Measurements from ENCODE around the gene CFAP61. TPM values are rescaled to one million over a fixed set of nuclear protein-coding genes. Genes with fewer than 3 reads are reported as not detected.

Gene CFAP61
- total RNA-seq, 2 experiments from 2014 or later: not detected

DNA sequence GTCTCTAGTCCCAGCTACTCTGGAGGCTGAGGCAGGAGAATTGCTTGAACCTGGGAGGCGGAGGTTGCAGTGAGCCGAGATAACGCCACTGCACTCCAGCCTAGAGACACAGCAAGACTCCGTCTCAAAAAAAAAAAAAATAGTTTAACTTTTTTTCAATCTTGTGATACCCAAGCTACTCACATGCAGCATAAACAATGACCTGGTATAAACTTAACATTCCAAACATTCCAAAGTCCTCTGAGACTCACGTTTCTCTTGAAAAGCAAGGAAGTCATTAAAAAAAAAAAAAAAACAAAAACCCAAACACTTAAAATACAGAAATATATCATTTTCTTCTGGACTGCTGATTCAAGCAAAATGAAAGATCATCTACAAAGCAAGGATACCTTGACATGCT is 14.4 kb upstream of the CFAP61 start:
- CTCF ChIA-PET: no interaction called here
- Mint-ChIP-seq H3K36me3 (ENCODE audit: low read depth) (peaks cover 37% of the 10 kb centered on the region), H3K4me3 (no peak overlapping the region)

DNA sequence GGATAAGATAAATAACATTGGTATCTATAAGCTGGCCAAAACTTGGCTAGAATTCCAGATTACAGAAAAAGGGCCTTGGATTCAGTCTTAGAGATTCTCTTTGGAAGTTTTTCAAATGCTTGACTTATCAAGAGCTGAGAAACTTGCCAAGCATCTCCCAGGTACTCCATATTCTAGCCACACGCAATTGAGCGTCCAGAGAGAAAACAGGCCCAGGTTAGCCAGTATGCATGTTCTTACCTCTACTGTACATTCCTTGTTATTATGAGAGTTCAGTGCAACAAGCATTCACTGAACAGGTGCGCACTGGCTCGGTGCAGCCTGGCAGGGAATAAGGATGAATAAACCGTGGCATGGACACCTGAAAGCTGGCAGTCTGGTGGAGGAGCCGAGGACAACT is 13.7 kb upstream of the CFAP61 start:
- no peak for ATAC-seq
- TF ChIP-seq, protein P1, sequence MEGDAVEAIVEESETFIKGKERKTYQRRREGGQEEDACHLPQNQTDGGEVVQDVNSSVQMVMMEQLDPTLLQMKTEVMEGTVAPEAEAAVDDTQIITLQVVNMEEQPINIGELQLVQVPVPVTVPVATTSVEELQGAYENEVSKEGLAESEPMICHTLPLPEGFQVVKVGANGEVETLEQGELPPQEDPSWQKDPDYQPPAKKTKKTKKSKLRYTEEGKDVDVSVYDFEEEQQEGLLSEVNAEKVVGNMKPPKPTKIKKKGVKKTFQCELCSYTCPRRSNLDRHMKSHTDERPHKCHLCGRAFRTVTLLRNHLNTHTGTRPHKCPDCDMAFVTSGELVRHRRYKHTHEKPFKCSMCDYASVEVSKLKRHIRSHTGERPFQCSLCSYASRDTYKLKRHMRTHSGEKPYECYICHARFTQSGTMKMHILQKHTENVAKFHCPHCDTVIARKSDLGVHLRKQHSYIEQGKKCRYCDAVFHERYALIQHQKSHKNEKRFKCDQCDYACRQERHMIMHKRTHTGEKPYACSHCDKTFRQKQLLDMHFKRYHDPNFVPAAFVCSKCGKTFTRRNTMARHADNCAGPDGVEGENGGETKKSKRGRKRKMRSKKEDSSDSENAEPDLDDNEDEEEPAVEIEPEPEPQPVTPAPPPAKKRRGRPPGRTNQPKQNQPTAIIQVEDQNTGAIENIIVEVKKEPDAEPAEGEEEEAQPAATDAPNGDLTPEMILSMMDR (IDR thresholded peaks at IDR 0.05): no peak
- Mint-ChIP-seq H3K4me1 (ENCODE audit: low read depth) (no peaks in the 10 kb centered on the region), H3K27me3 (no peaks in the 10 kb centered on the region), H3K9me3 (no peaks in the 10 kb centered on the region), H3K4me3 (no peak overlapping the region), H3K36me3 (ENCODE audit: low read depth) (peaks cover 41% of the 10 kb centered on the region), H3K27ac (no peak overlapping the region)
- intact Hi-C loops (cut with micrococcal nuclease): no loop called here
- ChIA-PET CTCF (no interaction called here), POLR2A (no interaction called here)
- DNase-seq: no peak

More for the DNA sequence above, 14.4 kb upstream of the CFAP61 start:
- no peaks in the 10 kb centered on the region for H3K27me3 Mint-ChIP-seq
- no peak overlapping the region for H3K27ac Mint-ChIP-seq
- POLR2A ChIA-PET: interaction anchor here (2.0 kb wide), 1 partner anchor 14 kb away, joined by 7 read pairs; the partner anchor contains the start of genes CFAP61 and CRNKL1
- TF ChIP-seq, protein P1 (IDR thresholded peaks at IDR 0.05): no peak
- ATAC-seq (no peak), DNase-seq (no peak)
- H3K4me1 Mint-ChIP-seq (ENCODE audit: low read depth): no peaks in the 10 kb centered on the region
- intact Hi-C loops (cut with micrococcal nuclease): no loop called here
- H3K9me3 Mint-ChIP-seq: no peaks in the 10 kb centered on the region

DNA sequence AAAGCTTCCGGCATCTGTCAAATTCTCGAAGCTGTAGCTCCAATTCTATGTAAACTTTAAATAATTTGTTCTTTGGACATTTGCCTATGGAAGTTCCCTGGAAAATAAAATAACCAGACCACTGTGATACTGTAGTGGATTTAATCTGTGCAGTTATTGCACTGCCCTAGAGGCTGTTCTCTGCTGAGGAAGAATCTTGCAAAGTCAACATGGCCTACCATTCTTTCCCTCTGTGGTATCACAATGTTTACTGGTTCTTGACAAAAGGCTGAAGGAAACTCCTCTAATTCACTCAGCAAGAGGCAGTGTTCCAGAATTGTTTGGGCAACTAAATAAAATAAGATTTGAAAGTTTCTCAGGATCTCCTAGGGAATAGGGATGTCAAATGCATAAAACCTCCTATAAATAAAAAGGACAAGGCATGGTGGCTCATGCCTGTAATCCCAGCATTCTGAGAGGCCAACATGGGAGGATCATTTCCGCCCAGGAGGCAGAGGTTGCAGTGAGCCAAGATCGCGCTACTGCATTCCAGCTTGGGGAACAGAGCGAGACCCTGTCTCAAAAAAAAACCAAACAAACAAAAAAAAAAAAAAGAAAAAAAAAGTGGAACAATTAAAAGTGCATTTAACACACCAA is 12.5 kb upstream of the CFAP61 start:
- ChIA-PET CTCF (interaction anchor here (0.6 kb wide), 1 partner anchor 199 kb away, joined by 3 read pairs; no protein-coding TSS in a partner anchor), POLR2A (no interaction called here)
- Mint-ChIP-seq H3K4me3 (no peak overlapping the region), H3K27ac (no peak overlapping the region), H3K4me1 (ENCODE audit: low read depth) (no peaks in the 10 kb centered on the region), H3K27me3 (no peaks in the 10 kb centered on the region), H3K9me3 (no peaks in the 10 kb centered on the region), H3K36me3 (ENCODE audit: low read depth) (peaks cover 43% of the 10 kb centered on the region)
- intact Hi-C loops (cut with micrococcal nuclease): no loop called here
- ATAC-seq (no peak), DNase-seq (no peak)
- TF ChIP-seq, protein P1 (IDR thresholded peaks at IDR 0.05): no peak

DNA sequence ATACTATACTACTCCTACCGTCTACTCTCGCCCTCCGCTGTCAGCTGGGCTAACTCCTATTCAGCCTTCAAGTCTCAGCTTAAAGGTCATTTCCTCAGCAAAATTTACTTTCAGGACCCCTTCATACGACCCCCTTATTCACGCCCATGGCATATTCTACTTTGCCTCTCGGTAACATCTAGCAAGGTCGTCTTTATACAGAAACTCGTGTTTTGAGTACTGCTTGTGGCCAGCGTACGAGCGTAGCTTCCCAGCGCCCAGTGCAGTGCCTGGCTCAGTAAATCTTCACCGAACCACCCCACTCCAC is 612 bp upstream of the CFAP61 start:
- intact Hi-C loops (cut with micrococcal nuclease): loop anchor here (2.0 kb wide), 1 partner anchor 35 kb away; the partner anchor contains the start of gene NAA20
- peak; percentile 7 for ATAC-seq
- POLR2A ChIA-PET: interaction anchor here (0.6 to 2.2 kb wide), 5 partner anchors 15 to 34 kb away, joined by 3 to 15 read pairs (median 7); partner anchors contain the start of gene NAA20
- H3K4me3 Mint-ChIP-seq: peak overlapping the region; percentile 94
- no peak for DNase-seq
- H3K4me1 Mint-ChIP-seq (ENCODE audit: low read depth): peaks cover 18% of the 10 kb centered on the region
- H3K27ac Mint-ChIP-seq: peak overlapping the region; percentile 95
- H3K9me3 Mint-ChIP-seq: no peaks in the 10 kb centered on the region
- TF ChIP-seq, protein P1 (IDR thresholded peaks at IDR 0.05): no peak
- CTCF ChIA-PET: interaction anchor here (1.0 to 2.1 kb wide), 4 partner anchors 16 to 35 kb away, joined by 3 to 10 read pairs (median 4); partner anchors contain the start of gene NAA20
- H3K27me3 Mint-ChIP-seq: no peaks in the 10 kb centered on the region
- H3K36me3 Mint-ChIP-seq (ENCODE audit: low read depth): peaks cover 27% of the 10 kb centered on the region

DNA sequence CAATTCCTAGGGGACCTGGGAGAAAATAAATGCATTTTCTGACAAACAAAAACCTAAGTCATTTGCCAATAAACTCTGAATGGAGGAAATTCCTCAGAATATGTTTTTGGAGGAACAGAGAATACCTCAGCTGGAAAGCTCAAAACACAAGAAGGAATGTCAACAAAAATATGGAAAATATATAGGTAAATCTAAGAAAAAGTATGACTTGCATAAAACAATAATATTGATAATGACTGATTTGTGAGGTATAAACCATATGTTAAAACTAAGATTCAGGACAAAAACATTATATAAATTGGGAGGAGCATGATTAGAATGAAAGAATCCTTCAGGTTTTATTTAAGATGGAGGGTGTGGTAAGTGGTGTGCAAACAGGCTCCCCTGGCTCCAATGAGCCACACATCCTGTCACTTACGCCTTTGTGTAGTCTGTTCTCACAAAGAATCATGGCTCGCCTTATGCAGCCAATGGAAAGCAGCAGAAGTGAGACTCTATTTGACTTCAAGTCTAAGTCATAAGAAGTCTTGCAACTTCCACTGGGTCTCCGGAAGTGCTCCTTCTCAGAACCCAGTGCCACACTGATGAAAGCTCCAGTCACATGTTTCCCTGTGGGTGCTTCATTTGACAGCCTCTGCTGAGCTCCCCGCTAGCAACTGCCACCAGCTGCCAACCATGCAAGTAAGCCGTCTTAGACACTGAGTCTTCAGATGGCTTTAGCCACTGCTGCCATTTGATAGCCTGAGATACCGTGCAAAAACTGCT is 8.1 kb downstream of the CFAP61 start:
- H3K27me3 Mint-ChIP-seq: peaks cover 7% of the 10 kb centered on the region
- H3K4me3 Mint-ChIP-seq: no peak overlapping the region
- POLR2A ChIA-PET: no interaction called here
- H3K36me3 Mint-ChIP-seq (ENCODE audit: low read depth): no peaks in the 10 kb centered on the region
- CTCF ChIA-PET: no interaction called here
- no peak for DNase-seq
- no peaks in the 10 kb centered on the region for H3K4me1 Mint-ChIP-seq (ENCODE audit: low read depth)
- no peak overlapping the region for H3K27ac Mint-ChIP-seq
- H3K9me3 Mint-ChIP-seq: no peaks in the 10 kb centered on the region
- ATAC-seq: no peak
- TF ChIP-seq, protein P1 (IDR thresholded peaks at IDR 0.05): no peak
- intact Hi-C loops (cut with micrococcal nuclease): no loop called here

All from activated CD8-positive, alpha-beta T cell treated with anti-CD3 and anti-CD28 coated beads for 36 hours (primary cell).